ENCODE results near the gene SEC24B. TPM values are rescaled to one million over a fixed set of nuclear protein-coding genes. Genes with fewer than 3 reads are reported as not detected.
"Not testable (repeated sequence)": the region's sequence is repeated elsewhere in the genome, so short reads cannot be mapped to it uniquely, and the experiment has no call there.

The SEC24B gene
- total RNA-seq, 1 donor from 2014 or later: 46.7 TPM

DNA sequence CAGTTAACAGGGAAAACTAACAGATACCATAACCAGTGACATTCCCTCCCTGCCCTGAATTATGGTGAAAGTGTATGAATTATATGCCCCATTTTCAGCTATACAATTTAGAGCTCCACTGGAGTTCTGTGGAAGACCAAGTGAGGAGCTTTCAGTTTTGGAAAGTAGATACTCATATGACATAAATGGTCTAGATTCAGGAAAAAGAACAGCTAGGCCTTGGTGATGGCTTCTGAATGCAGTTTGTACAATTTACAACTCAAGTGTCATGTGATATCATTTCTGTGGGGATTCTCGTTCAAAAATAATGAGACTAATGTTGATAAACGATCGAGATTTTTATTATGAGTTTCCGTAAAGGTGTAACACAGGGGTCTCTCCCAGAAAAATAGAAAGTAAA, 8.2 kb upstream of the SEC24B start:
- DNase-seq (ENCODE audit: low spot score) (no peak), ATAC-seq (no peak)
- intact Hi-C loops (cut with DNase I): loop anchor here (10.0 kb wide), 2 partner anchors 409 to 549 kb away; no protein-coding TSS in a partner anchor

DNA sequence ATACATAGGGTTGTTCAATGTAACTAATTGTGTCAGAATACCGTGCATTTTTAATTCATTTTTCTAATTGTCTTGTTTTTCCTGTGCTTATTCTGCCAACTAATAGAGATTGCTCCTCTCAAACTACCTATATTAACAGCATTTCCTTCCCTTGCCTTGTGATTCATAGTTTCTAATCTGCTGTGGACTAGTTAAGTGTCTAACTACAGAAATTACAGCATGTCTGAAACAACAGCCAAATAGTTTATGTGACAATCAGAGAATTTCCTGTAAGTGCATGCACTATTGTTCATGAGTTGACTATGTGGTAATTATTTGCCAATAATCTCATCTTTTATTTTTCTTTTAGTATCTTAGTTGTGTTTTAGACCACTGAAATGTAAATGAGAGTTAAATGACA, 4.1 kb upstream of the SEC24B start:
- intact Hi-C loops (cut with DNase I): loop anchor here (10.0 kb wide), 2 partner anchors 405 to 545 kb away; no protein-coding TSS in a partner anchor
- ATAC-seq (no peak), DNase-seq (ENCODE audit: low spot score) (no peak)

DNA sequence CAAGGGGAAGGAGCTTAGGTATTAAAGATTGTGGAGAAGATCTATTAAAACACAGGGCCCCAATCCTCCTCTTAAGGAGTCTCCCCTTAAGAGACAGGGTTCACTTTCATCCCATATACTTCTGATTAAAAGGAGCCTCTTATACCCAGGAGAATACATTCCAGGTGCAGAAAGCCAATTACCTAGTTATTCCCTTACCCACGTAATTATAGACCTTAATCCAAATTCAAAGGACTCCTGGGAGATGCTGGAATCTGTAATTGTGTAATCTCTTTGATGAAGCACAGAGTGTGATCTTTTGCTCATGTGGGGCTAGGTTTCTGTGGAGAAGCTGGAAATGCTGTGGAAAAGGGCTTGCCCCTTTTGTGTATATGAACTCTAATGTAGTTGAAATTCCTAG, 1.4 kb upstream of the SEC24B start:
- intact Hi-C loops (cut with DNase I): loop anchor here (10.0 kb wide), 1 partner anchor 273 kb away; the partner anchor contains the start of gene CASP6
- DNase-seq (ENCODE audit: low spot score) (no peak), ATAC-seq (no peak)

GRCh38 chr4:109432696-109433095, 919 bp upstream of the SEC24B start:
- intact Hi-C loops (cut with DNase I): loop anchor here (10.0 kb wide), 1 partner anchor 272 kb away; the partner anchor contains the start of gene CASP6
- DNase-seq (ENCODE audit: low spot score) (no peak), ATAC-seq (peak; percentile 38)

DNA sequence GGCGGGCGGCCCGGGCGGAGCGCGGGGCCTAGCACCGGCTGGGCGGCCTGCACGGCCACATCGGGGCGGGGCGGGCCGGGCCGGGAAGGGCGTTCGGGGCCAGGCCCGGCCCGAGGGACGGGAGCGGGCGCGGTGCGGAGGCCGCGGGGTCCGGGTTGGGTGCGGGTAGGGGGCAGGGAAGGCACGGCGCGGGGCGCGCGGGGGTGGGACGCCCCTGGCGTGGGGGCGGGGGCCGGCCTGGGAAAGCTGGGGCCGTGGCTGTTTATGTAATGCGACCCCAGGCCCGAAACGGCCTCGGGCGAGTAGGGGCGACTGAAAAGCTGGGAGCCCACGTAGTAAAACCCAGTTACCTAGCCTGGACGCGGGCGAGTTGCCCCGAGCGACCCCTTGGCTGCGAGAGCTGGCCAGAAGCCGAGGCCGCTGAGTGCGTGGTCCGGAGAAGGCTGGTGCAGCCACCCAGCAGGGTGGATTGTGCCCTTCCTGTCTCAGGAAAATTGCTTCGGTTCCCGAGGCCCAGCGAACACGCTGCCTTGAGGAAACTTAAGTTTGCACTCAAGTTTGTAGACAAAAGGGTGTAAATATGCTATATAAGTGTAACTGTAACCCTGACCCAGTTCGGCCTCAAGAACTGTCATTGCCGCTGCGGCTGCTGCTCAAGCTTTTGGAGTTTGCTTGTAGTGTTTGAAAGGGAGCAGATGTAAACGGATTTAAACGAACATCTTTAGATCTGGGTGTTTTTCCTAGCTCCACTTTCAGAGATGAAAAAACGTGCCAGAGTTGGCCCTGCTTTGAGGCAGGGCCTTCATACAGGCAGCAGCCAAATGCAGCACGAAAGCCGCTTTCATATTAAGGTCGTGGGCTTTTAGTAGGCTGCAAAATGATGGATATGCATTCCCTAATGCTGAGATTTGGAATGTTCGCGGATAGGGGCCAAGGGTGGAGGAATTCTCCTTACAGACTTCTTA, 674 bp downstream of the SEC24B start:
- intact Hi-C loops (cut with DNase I): loop anchor here (10.0 kb wide), 1 partner anchor 271 kb away; the partner anchor contains the start of gene CASP6
- ATAC-seq (peak; percentile 42), DNase-seq (ENCODE audit: low spot score) (peak; percentile 69)

DNA sequence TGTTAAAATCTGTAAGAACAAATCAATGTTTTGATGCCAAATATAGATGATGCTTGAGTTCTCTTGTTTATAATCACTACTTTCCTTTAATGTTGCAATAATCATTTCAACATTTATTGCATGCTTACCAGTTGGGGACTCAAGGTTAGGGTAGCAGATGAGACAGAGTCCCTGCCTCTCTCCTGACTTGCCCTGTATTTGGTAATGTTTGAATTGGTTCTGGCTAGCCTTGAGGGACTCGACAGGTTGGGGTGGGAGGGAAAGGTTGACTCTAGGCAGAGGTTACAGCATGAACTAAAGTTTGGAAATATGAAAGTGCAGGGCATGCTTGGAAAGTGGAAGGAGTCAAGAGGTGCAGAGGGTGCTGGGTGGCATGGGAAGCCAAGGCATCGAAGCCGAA, 2.0 kb downstream of the SEC24B start:
- intact Hi-C loops (cut with DNase I): loop anchor here (10.0 kb wide), 1 partner anchor 269 kb away; the partner anchor contains the start of gene CASP6
- ATAC-seq (no peak), DNase-seq (ENCODE audit: low spot score) (no peak)

GRCh38 chr4:109436504-109436903, 2.9 kb downstream of the SEC24B start:
- ATAC-seq (no peak), DNase-seq (ENCODE audit: low spot score) (no peak)
- intact Hi-C loops (cut with DNase I): loop anchor here (10.0 kb wide), 1 partner anchor 268 kb away; the partner anchor contains the start of gene CASP6

DNA sequence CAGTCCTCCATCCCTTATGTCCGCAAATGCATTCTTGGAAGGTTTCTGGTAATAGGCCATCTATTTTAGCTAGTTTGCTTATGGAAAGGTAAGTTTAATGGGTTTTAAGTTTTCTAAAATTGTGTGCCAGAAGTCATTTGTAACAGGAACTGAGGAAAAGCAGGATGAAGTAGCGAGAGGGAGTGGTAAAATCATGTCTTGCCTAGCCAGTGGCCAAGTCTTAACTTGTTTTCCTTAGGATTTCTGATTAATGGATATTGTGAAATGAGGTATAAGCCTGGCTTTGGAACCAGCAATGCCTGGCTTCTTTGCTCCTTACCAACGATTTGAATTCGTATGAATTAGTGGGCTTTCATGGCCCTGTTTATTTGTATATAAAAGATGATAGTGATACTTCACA, 7.3 kb downstream of the SEC24B start:
- intact Hi-C loops (cut with DNase I): no loop called here
- ATAC-seq (peak; percentile 59), DNase-seq (ENCODE audit: low spot score) (no peak)

GRCh38 chr4:109441862-109442458, 8.3 kb downstream of the SEC24B start:
- intact Hi-C loops (cut with DNase I): no loop called here
- ATAC-seq (no peak), DNase-seq (ENCODE audit: low spot score) (no peak)

DNA sequence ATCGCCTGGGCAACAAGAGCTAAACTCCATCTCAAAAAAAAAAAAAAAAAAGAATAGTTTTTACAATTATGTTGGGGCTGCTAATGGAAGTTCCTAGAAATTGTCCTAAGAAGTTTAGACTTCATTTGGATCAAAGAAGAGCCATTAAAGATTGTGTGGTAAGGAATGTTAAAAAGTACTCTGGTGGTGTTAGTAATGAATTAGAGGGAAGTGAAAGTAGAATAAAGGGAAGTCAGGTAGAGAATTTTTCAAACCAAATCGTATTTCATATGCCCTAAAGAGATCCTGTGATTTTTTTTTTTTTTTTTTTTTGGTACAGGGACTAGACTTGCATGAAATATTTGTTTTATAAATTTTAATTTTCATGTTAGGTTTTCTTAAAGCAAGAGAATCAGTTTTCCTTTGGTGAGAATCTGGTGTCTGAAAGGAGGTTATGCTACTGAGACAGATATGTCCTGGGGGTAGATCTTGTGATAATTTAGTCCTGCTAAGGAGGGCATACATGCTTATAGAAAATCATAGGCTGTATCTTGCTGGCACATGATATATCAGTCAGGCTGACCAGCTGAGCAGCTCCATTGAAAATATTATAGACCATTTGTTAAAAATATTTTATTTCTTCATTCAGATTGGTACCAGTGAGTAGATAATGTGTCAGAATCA, 10.7 kb downstream of the SEC24B start:
- ATAC-seq (no peak), DNase-seq (ENCODE audit: low spot score) (no peak)
- intact Hi-C loops (cut with DNase I): no loop called here

DNA sequence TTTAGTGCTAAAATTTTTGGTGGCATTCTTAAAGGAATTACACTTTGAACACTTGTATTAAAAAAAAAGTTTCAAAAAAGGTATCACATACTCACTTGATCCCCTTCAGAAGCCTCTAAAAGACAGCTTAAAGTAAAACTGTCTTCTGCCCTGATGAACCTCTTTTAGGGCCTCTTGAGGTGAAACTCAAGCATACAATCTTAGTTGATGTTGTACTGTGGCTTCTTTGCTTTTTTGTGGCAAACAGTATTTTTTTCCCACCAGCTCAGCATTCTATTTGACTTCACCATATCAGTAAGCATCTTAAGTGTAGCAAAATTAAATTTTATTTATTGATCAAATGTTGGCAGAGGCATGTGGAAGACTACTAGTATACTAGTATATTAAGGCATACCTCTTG, 13.7 kb downstream of the SEC24B start:
- no peak for DNase-seq (ENCODE audit: low spot score)
- intact Hi-C loops (cut with DNase I): no loop called here
- no peak for ATAC-seq

GRCh38 chr4:109451544-109452273, 18.1 kb downstream of the SEC24B start:
- intact Hi-C loops (cut with DNase I): no loop called here
- DNase-seq (ENCODE audit: low spot score) (no peak), ATAC-seq (no peak)

GRCh38 chr4:109453110-109453509, 19.5 kb downstream of the SEC24B start:
- intact Hi-C loops (cut with DNase I); ATAC-seq; DNase-seq (ENCODE audit: low spot score): not testable (repeated sequence)

GRCh38 chr4:109462297-109462696, 28.7 kb downstream of the SEC24B start:
- ATAC-seq: peak; percentile 46
- intact Hi-C loops (cut with DNase I): no loop called here
- DNase-seq (ENCODE audit: low spot score): no peak

DNA sequence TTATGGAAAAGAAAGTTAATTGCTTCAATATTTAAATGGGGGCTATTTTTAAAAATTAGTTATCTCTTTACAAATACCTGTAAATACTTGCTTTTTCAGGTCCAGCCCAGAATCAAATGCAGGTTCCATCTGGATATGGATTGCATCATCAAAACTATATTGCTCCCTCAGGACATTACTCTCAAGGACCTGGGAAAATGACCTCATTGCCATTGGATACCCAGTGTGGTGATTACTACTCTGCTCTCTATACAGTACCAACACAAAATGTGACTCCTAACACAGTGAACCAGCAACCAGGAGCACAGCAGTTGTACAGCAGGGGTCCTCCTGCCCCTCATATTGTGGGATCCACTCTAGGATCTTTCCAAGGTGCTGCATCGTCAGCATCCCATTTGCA, 29.2 kb downstream of the SEC24B start:
- intact Hi-C loops (cut with DNase I): no loop called here
- DNase-seq (ENCODE audit: low spot score): no peak

DNA sequence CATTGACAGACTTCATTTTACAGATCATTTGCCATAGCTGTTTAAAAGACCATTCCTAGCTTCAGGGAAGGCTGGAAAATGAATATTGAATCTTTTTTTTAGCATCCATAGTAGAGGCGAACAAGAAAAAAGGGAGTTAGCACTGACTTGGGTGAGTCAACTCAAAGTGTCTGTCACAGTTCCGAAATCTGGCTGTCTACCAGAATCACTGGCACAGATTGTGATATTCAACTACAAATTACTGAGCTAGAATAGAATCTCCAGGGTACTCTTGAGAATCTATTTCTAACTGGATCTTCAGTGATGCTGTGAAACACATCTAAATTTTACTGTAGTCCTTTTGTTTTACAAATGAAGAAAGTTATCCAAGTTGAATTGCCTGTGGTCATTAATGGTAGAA, 31.5 kb downstream of the SEC24B start:
- DNase-seq (ENCODE audit: low spot score): no peak
- intact Hi-C loops (cut with DNase I): no loop called here
- peak; percentile 62 for ATAC-seq

More for the DNA sequence above, 29.2 kb downstream of the SEC24B start:
- ATAC-seq: peak; percentile 44

- intact Hi-C loops (cut with DNase I): no loop called here
- no peak for DNase-seq (ENCODE audit: low spot score)
- ATAC-seq: no peak
These were observed 36.3 kb downstream of the SEC24B start for GRCh38 chr4:109469915-109470314.

GRCh38 chr4:109472343-109472761, 38.7 kb downstream of the SEC24B start:
- intact Hi-C loops (cut with DNase I): no loop called here
- no peak for DNase-seq (ENCODE audit: low spot score)

DNA sequence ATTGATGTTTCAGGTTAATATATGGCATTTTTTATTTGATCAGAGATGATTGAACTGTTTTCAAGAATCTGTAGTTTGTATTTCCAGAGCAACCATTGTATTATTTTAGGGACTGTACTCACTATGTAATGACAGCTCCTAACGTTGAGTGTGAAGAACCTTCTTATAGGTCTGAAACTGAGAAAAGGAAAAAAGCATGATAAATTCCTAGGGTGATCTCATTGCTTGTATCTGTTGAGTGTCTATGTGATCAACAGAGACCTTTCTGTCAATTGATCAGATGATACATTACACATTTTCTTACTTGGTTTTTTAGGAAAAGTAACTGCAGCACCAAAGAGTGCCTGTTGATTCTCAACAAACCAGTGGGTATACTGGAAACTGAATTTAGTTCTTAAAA, 40.2 kb downstream of the SEC24B start:
- intact Hi-C loops (cut with DNase I): no loop called here
- DNase-seq (ENCODE audit: low spot score) (no peak), ATAC-seq (no peak)

More at GRCh38 chr4:109472343-109472761, 38.7 kb downstream of the SEC24B start:
- ATAC-seq: no peak

Measured in sciatic nerve (tissue), 2 donors.